Measurements from ENCODE around the gene AMDHD2.

GRCh38 chr16:2477327-2477726 is 42.8 kb upstream of the AMDHD2 start:
- TF ChIP-seq CTCF (conservative IDR thresholded peaks at IDR 0.05; ENCODE audit: low read length), result no peak
- no peak for TF ChIP-seq EZH2phosphoT487 (IDR thresholded peaks at IDR 0.05; ENCODE audit: borderline replicate concordance)
